Vagina (tissue), 2 donors: ENCODE data around the gene USP32.
"Not testable (repeated sequence)": the region's sequence is repeated elsewhere in the genome, so short reads cannot be mapped to it uniquely, and the experiment has no call there.

ENCODE experiments used
- POLR2A ChIP-seq, 2 donors: fragments of 450-650 bp; IDR thresholded peaks; one replicate each; pipeline ENCODE4 v1.6.1; 2017; ENCODE audit warnings: antibody characterized with exemption in 2 of 2, mild to moderate bottlenecking in 2 of 2, moderate library complexity in 2 of 2
- TF ChIP-seq, protein P1 (sequence below), 3 experiments: fragments of 450-650 bp in 2 of 3; fragments of 200-600 bp in 1 of 3; sonication (generic) in 1 of 3; IDR thresholded peaks; one replicate each; pipeline ENCODE4 v1.5.1; 2017 to 2019; ENCODE audit warnings: antibody characterized with exemption in 3 of 3, mild to moderate bottlenecking in 2 of 3, moderate library complexity in 2 of 3

DNA sequence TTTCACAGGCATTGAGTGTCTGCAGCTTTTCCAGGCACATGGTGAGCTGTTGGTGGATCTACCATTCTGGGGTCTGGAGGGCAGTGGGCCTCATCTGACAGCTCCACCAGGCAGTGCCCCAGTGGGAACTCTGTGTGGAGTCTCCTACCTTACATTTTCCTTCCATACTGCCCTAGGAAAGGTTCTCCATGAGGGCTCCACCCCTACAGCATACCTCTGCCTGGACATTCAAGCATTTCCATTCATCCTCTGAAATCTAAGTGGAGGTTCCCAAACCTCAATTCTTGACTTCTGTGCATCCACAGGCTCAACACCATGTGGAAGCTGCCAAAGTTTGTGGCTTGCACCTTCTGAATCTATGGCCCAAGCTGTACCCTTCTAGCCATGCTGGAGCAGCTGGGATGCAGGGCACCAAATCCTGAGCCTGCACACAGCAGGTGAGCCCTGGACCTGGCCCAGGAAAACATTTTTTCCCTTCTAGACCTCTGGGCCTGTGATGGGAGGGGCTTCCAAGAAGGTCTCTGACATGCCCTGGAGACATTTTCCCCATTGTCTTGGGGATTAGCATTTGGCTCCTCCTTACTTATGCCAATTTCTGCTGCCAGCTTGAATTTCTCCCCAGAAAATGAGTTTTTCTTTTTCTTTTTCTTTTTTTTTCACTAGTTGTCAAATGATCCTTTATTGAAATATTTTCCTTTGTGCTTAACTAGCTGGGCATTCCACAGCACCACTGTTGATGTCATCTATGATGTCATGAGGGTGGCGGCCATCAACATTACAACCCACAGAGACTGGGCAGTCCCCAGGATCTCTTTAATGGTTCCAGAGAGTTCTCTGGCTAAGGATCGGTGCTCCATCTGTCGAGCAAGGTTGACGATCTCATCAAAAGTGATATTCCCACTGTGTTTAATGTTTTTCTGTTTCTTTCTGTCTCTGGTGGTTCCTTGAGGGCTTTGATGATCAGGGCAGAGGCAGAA, 41.4 kb upstream of the USP32 start:
- TF ChIP-seq, protein P1, sequence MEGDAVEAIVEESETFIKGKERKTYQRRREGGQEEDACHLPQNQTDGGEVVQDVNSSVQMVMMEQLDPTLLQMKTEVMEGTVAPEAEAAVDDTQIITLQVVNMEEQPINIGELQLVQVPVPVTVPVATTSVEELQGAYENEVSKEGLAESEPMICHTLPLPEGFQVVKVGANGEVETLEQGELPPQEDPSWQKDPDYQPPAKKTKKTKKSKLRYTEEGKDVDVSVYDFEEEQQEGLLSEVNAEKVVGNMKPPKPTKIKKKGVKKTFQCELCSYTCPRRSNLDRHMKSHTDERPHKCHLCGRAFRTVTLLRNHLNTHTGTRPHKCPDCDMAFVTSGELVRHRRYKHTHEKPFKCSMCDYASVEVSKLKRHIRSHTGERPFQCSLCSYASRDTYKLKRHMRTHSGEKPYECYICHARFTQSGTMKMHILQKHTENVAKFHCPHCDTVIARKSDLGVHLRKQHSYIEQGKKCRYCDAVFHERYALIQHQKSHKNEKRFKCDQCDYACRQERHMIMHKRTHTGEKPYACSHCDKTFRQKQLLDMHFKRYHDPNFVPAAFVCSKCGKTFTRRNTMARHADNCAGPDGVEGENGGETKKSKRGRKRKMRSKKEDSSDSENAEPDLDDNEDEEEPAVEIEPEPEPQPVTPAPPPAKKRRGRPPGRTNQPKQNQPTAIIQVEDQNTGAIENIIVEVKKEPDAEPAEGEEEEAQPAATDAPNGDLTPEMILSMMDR (IDR thresholded peaks at IDR 0.05), result not testable (repeated sequence)
- not testable (repeated sequence) for TF ChIP-seq POLR2A (IDR thresholded peaks at IDR 0.05)
